GM12878 (cell line): ENCODE measurements around the gene LSR. TPM values are rescaled to one million over a fixed set of nuclear protein-coding genes. Genes with fewer than 3 reads are reported as not detected.

ENCODE experiments used
- CBFB ChIP-seq: IDR thresholded peaks from 2 replicates; pipeline ENCODE4 v1.6.1; 2016; ENCODE audit warnings: antibody characterized with exemption, low read depth
- HCFC1 ChIP-seq: fragments of 150-350 bp; IDR thresholded peaks from 2 replicates; pipeline ENCODE4 v1.6.1; 2014; ENCODE audit warnings: low read length
- RUNX3 ChIP-seq: IDR thresholded peaks from 2 replicates; pipeline ENCODE4 v1.6.1; 2012; ENCODE audit warnings: low read length, inconsistent platforms
- SKIL ChIP-seq: fragments of 450-650 bp; IDR thresholded peaks from 2 replicates; pipeline ENCODE4 v1.6.1; 2017; ENCODE audit warnings: mild to moderate bottlenecking, low read depth, inconsistent platforms; ENCODE audit not compliant: poor library complexity, severe bottlenecking
- SMC3 ChIP-seq: IDR thresholded peaks from 2 replicates; pipeline ENCODE4 v1.6.1; 2011; ENCODE audit warnings: low read length, improper control_type of control experiment, borderline replicate concordance
- ZBTB40 ChIP-seq: fragments of 450-650 bp; IDR thresholded peaks from 2 replicates; pipeline ENCODE4 v1.6.1; 2016; ENCODE audit warnings: mild to moderate bottlenecking, moderate library complexity, borderline replicate concordance
- polyA plus RNA-seq, 11 experiments: library from polyadenylated mRNA; depleted of rRNA in 4 of 11; unstranded in 6 of 11; stranded (reverse) in 5 of 11; fragments of >200 nt; fragmentation: Nextera tagmentation in 4 of 11; fragmentation: Illumina TruSeq in 1 of 11; extraction: Ambion mirVana in 4 of 11; extraction: Trizol in 1 of 11; gene quantifications; 1 replicate in 1 of 11; 2 replicates in 10 of 11; pipeline versions ENCODE4 v1.2.1 to v1.2.3, GENCODE V29; 2011 to 2016; ENCODE audit warnings: inconsistent platforms in 2 of 11, missing spikeins in 2 of 11, low read depth in 1 of 11
- total RNA-seq, 4 experiments: library from RNA; depleted of rRNA in 3 of 4; stranded (reverse); fragments of >200 nt in 3 of 4; fragmentation: Illumina TruSeq in 1 of 4; extraction: Trizol in 1 of 4; gene quantifications; 2 replicates each; pipeline versions ENCODE4 v1.2.1 to v1.2.3, GENCODE V29; 2013 to 2021

Gene LSR
- total and polyA plus RNA-seq, 10 of the 15 experiments (the other 5 are each of a cell fraction or from before 2014, with no cell fraction given) = 0.26 to 53.9 (median 26.3) TPM

- TF ChIP-seq SKIL (no peak), ZBTB40 (no peak), RUNX3 (peak; percentile 28; the same call in 1 of the 2 replicates), SMC3 (peak; percentile 35; the same call in 1 of the 2 replicates), HCFC1 (no peak), CBFB (no peak)
Measured at GRCh38 chr19:35306473-35307246, 57.9 kb downstream of the LSR start (continued).
